CD4-positive, alpha-beta memory T cell (primary cell): ENCODE results near the gene C21orf91. TPM values are rescaled to one million over a fixed set of nuclear protein-coding genes. Genes with fewer than 3 reads are reported as not detected.

ENCODE experiments used
- CTCF ChIA-PET: fragments of 350-600 bp; sonication (Branson Sonifier 250); formaldehyde crosslinking; loops from one replicate; lab custom pipeline; 2021; ENCODE audit warnings: inconsistent platforms; ENCODE audit not compliant: partially characterized antibody; lab: Charles Lee
- POLR2A ChIA-PET: fragments of 350-600 bp; sonication (Branson Sonifier 250); formaldehyde crosslinking; loops from one replicate; lab custom pipeline; 2021; ENCODE audit not compliant: partially characterized antibody; lab: Charles Lee
- DNase-seq, 5 donors: peaks; one replicate each; pipeline versions ENCODE4 v3.0.0 to v3.0.0-alpha.2; 2020 to 2022; ENCODE audit warnings: mixed read lengths in 1 of 5
- H3K27ac ChIP-seq: one replicate; pipeline ENCODE4 v1.7.0; 2013; ENCODE audit warnings: low read depth, low read length
- H3K27me3 ChIP-seq: 2 replicates; pipeline ENCODE4 v1.7.0; 2013; ENCODE audit warnings: mild to moderate bottlenecking, low read length, moderate library complexity; ENCODE audit not compliant: insufficient read depth
- H3K36me3 ChIP-seq: 2 replicates; pipeline ENCODE4 v1.7.0; 2013; ENCODE audit warnings: mild to moderate bottlenecking, low read length, moderate library complexity; ENCODE audit not compliant: insufficient read depth
- H3K4me1 ChIP-seq: 2 replicates; pipeline ENCODE4 v1.7.0; 2013; ENCODE audit warnings: mild to moderate bottlenecking, low read length, moderate library complexity; ENCODE audit not compliant: insufficient read depth
- H3K4me3 ChIP-seq, 2 donors: one replicate each; pipeline ENCODE4 v1.7.0; 2013; ENCODE audit warnings: low read length in 2 of 2, mild to moderate bottlenecking in 1 of 2
- H3K9me3 ChIP-seq, 2 donors: one replicate each; pipeline ENCODE4 v1.7.0; 2013; ENCODE audit warnings: low read length in 2 of 2, control low read depth in 1 of 2; ENCODE audit not compliant: control insufficient read depth in 1 of 2
- H3K27ac Mint-ChIP-seq, 7 donors: one replicate each; pipeline ENCODE4 v1.8.0; 2020 to 2021; ENCODE audit warnings: mixed read lengths in 7 of 7, mild to moderate bottlenecking in 6 of 7, inconsistent platforms in 3 of 7, moderate library complexity in 3 of 7
- H3K27me3 Mint-ChIP-seq, 2 donors: one replicate each; pipeline ENCODE4 v1.8.0; 2020 to 2021; ENCODE audit warnings: mixed read lengths in 2 of 2
- H3K36me3 Mint-ChIP-seq, 2 donors: one replicate each; pipeline ENCODE4 v1.8.0; 2020 to 2021; ENCODE audit warnings: mixed read lengths in 2 of 2, inconsistent platforms in 1 of 2, mild to moderate bottlenecking in 1 of 2
- H3K4me1 Mint-ChIP-seq, 4 donors: one replicate each; pipeline ENCODE4 v1.8.0; 2020 to 2021; ENCODE audit warnings: mixed read lengths in 4 of 4, mild to moderate bottlenecking in 1 of 4
- H3K4me3 Mint-ChIP-seq, 8 donors: one replicate each; pipeline ENCODE4 v1.8.0; 2020 to 2021; ENCODE audit warnings: mixed read lengths in 8 of 8, mild to moderate bottlenecking in 7 of 8, moderate library complexity in 6 of 8, inconsistent platforms in 3 of 8
- H3K9me3 Mint-ChIP-seq, 8 donors: one replicate each; pipeline ENCODE4 v1.8.0; 2020 to 2021; ENCODE audit warnings: mixed read lengths in 8 of 8, mild to moderate bottlenecking in 5 of 8, inconsistent platforms in 3 of 8, moderate library complexity in 1 of 8
- intact Hi-C: fragments of 100-400 bp; cut with micrococcal nuclease; formaldehyde crosslinking; loops from one replicate; pipeline ENCODE4 v1.15.1; 2023
- polyA plus RNA-seq, 2 donors: library from polyadenylated mRNA; unstranded; fragments of 300-500 nt; fragmentation: Illumina TruSeq; gene quantifications; one replicate each; pipeline ENCODE4 v1.2.3, GENCODE V29; 2021
- total RNA-seq, 2 experiments: library from RNA; stranded (reverse); gene quantifications; one replicate each; pipeline ENCODE4 v1.2.3, GENCODE V29; 2021

Gene C21orf91
- total and polyA plus RNA-seq, 4 experiments from 2014 or later: 38.5 to 80.5 (median 63.3) TPM

- Mint-ChIP-seq H3K36me3 (peaks cover 15 to 30% of the 10 kb centered on the region in 2 donors), H3K27me3 (no peaks in the 10 kb centered on the region), H3K4me1 (peaks cover 27 to 47% (median 37%) of the 10 kb centered on the region in 4 donors), H3K4me3 (peak overlapping the region; percentile 84 to 100 (median 98)), H3K9me3 (no peaks in the 10 kb centered on the region), H3K27ac (peak overlapping the region; percentile 97 to 100 (median 100))
- Histone ChIP-seq H3K27me3 (no peaks in the 10 kb centered on the region), H3K4me1 (peaks cover 42% of the 10 kb centered on the region), H3K9me3 (no peaks in the 10 kb centered on the region), H3K36me3 (no peaks in the 10 kb centered on the region), H3K4me3 (peak overlapping the region; percentile 4 to 70), H3K27ac (peak overlapping the region; percentile 96)
- ChIA-PET POLR2A (interaction anchor here (0.6 to 5.7 kb wide), 15 partner anchors 10 to 208 kb away, joined by 3 to 124 read pairs (median 29); no protein-coding TSS in a partner anchor), CTCF (interaction anchor here (1.4 to 2.9 kb wide), 5 partner anchors 15 to 141 kb away, joined by 5 to 27 read pairs (median 17); no protein-coding TSS in a partner anchor)
- intact Hi-C loops: loop anchor here (1.0 to 10.0 kb wide), 7 partner anchors 40 to 305 kb away; partner anchors contain the start of gene CXADR
- no peak for DNase-seq
Observed at GRCh38 chr21:17819877-17820229, 697 bp upstream of the C21orf91 start.

- POLR2A ChIA-PET: interaction anchor here (0.6 to 5.7 kb wide), 17 partner anchors 9 to 207 kb away, joined by 3 to 124 read pairs (median 17); no protein-coding TSS in a partner anchor
Observed at GRCh38 chr21:17818186-17819113, 706 bp downstream of the C21orf91 start.

GRCh38 chr21:17813353-17813752 lies 5.8 kb downstream of the C21orf91 start:
- H3K9me3 ChIP-seq: peaks cover 0 to 5% of the 10 kb centered on the region in 2 donors
- no peak for DNase-seq
- H3K27ac ChIP-seq: no peak overlapping the region
- H3K36me3 ChIP-seq: peaks cover 31% of the 10 kb centered on the region
- H3K27ac Mint-ChIP-seq: peak overlapping the region; percentile 3 to 82 (median 80)
- H3K4me1 Mint-ChIP-seq: peaks cover 38 to 73% (median 57%) of the 10 kb centered on the region in 4 donors
- peaks cover 72% of the 10 kb centered on the region for H3K4me1 ChIP-seq
- H3K4me3 Mint-ChIP-seq: peak overlapping the region in 5 of 8 donors; percentile 20 to 70 (median 55)
- H3K36me3 Mint-ChIP-seq: peaks cover 63 to 78% of the 10 kb centered on the region in 2 donors
- H3K9me3 Mint-ChIP-seq: peaks cover 0 to 12% (median 9%) of the 10 kb centered on the region in 8 donors
- no peaks in the 10 kb centered on the region for H3K27me3 ChIP-seq
- CTCF ChIA-PET: interaction anchor here (1.0 to 1.6 kb wide), 7 partner anchors 8 to 134 kb away, joined by 3 to 6 read pairs (median 5); no protein-coding TSS in a partner anchor
- H3K27me3 Mint-ChIP-seq: no peaks in the 10 kb centered on the region
- H3K4me3 ChIP-seq: no peak overlapping the region
- POLR2A ChIA-PET: interaction anchor here (0.6 to 4.9 kb wide), 5 partner anchors 18 to 36 kb away, joined by 4 to 36 read pairs (median 4); no protein-coding TSS in a partner anchor
- intact Hi-C loops: loop anchor here (10.0 kb wide), 1 partner anchor 299 kb away; the partner anchor contains the start of gene CXADR

More at GRCh38 chr21:17818186-17819113, 706 bp downstream of the C21orf91 start:
- Histone ChIP-seq H3K4me3 (peak overlapping the region; percentile 70 to 92), H3K4me1 (peaks cover 56% of the 10 kb centered on the region), H3K27ac (peak overlapping the region; percentile 96), H3K9me3 (no peaks in the 10 kb centered on the region), H3K27me3 (no peaks in the 10 kb centered on the region), H3K36me3 (no peaks in the 10 kb centered on the region)
- no peaks in the 10 kb centered on the region for H3K27me3 Mint-ChIP-seq
- H3K9me3 Mint-ChIP-seq: no peaks in the 10 kb centered on the region
- H3K27ac Mint-ChIP-seq: peak overlapping the region; percentile 90 to 97 (median 96)
- peaks cover 16 to 44% of the 10 kb centered on the region in 2 donors for H3K36me3 Mint-ChIP-seq
- H3K4me3 Mint-ChIP-seq: peak overlapping the region; percentile 88 to 97 (median 94)
- intact Hi-C loops: loop anchor here (1.0 to 10.0 kb wide), 7 partner anchors 14 to 304 kb away; partner anchors contain the start of gene CXADR
- CTCF ChIA-PET: interaction anchor here (0.7 to 2.9 kb wide), 21 partner anchors 9 to 140 kb away, joined by 3 to 27 read pairs (median 5); no protein-coding TSS in a partner anchor
- DNase-seq: peak; percentile 49 to 55 (median 54)
- H3K4me1 Mint-ChIP-seq: peaks cover 37 to 61% (median 49%) of the 10 kb centered on the region in 4 donors

- peaks cover 43% of the 10 kb centered on the region for H3K4me1 ChIP-seq
- Mint-ChIP-seq H3K27me3 (no peaks in the 10 kb centered on the region), H3K4me1 (peaks cover 32 to 67% (median 48%) of the 10 kb centered on the region in 4 donors), H3K9me3 (peaks cover 0 to 25% (median 20%) of the 10 kb centered on the region in 8 donors), H3K27ac (peak overlapping the region; percentile 37 to 84 (median 57)), H3K36me3 (peaks cover 78 to 79% of the 10 kb centered on the region in 2 donors), H3K4me3 (peak overlapping the region in 2 of 8 donors; percentile 25 to 50)
- POLR2A ChIA-PET: interaction anchor here (1.1 to 1.7 kb wide), 2 partner anchors 8 to 13 kb away, joined by 3 to 5 read pairs; partner anchors contain the start of gene C21orf91
- peak overlapping the region; percentile 20 for H3K27ac ChIP-seq
- H3K9me3 ChIP-seq: peaks cover 0 to 14% of the 10 kb centered on the region in 2 donors
- intact Hi-C loops: no loop called here
- H3K36me3 ChIP-seq: peaks cover 22% of the 10 kb centered on the region
- H3K4me3 ChIP-seq: no peak overlapping the region
- CTCF ChIA-PET: interaction anchor here (1.2 kb wide), 1 partner anchor 12 kb away, joined by 4 read pairs; no protein-coding TSS in a partner anchor
- no peaks in the 10 kb centered on the region for H3K27me3 ChIP-seq
- no peak for DNase-seq
Observed at GRCh38 chr21:17805966-17806365, 13.2 kb downstream of the C21orf91 start.

GRCh38 chr21:17803536-17803935 lies 15.6 kb downstream of the C21orf91 start:
- H3K4me1 ChIP-seq: peaks cover 59% of the 10 kb centered on the region
- H3K4me3 Mint-ChIP-seq: peak overlapping the region in 1 of 8 donors; percentile 26
- peaks cover 0 to 10% of the 10 kb centered on the region in 2 donors for H3K9me3 ChIP-seq
- no peak overlapping the region for H3K27ac ChIP-seq
- ChIA-PET POLR2A (no interaction called here), CTCF (no interaction called here)
- H3K9me3 Mint-ChIP-seq: peaks cover 0 to 16% (median 13%) of the 10 kb centered on the region in 8 donors
- peak overlapping the region in 6 of 7 donors; percentile 14 to 82 (median 55) for H3K27ac Mint-ChIP-seq
- peaks cover 5% of the 10 kb centered on the region for H3K36me3 ChIP-seq
- H3K27me3 Mint-ChIP-seq: no peaks in the 10 kb centered on the region
- no peak overlapping the region for H3K4me3 ChIP-seq
- intact Hi-C loops: no loop called here
- H3K27me3 ChIP-seq: no peaks in the 10 kb centered on the region
- no peak for DNase-seq
- peaks cover 39 to 65% (median 55%) of the 10 kb centered on the region in 4 donors for H3K4me1 Mint-ChIP-seq
- H3K36me3 Mint-ChIP-seq: peaks cover 59 to 65% of the 10 kb centered on the region in 2 donors

- H3K4me1 Mint-ChIP-seq: peaks cover 40 to 65% (median 53%) of the 10 kb centered on the region in 4 donors
- intact Hi-C loops: no loop called here
Observed at GRCh38 chr21:17802572-17802971, 16.6 kb downstream of the C21orf91 start.

More at GRCh38 chr21:17802572-17802971, 16.6 kb downstream of the C21orf91 start:
- peaks cover 0 to 7% (median 4%) of the 10 kb centered on the region in 8 donors for H3K9me3 Mint-ChIP-seq
- no peak overlapping the region for H3K4me3 ChIP-seq
- H3K27me3 Mint-ChIP-seq: no peaks in the 10 kb centered on the region
- peak overlapping the region; percentile 26 to 84 (median 75) for H3K27ac Mint-ChIP-seq
- peak overlapping the region in 2 of 8 donors; percentile 4 to 25 for H3K4me3 Mint-ChIP-seq
- H3K4me1 ChIP-seq: peaks cover 68% of the 10 kb centered on the region
- ChIA-PET POLR2A (interaction anchor here (1.4 kb wide), 1 partner anchor 17 kb away, joined by 4 read pairs; no protein-coding TSS in a partner anchor), CTCF (interaction anchor here (1.0 to 1.1 kb wide), 2 partner anchors 8 to 16 kb away, joined by 4 read pairs; no protein-coding TSS in a partner anchor)
- no peak for DNase-seq
- no peaks in the 10 kb centered on the region for H3K36me3 ChIP-seq
- no peaks in the 10 kb centered on the region for H3K27me3 ChIP-seq
- no peak overlapping the region for H3K27ac ChIP-seq
- H3K9me3 ChIP-seq: peaks cover 0 to under 1% of the 10 kb centered on the region in 2 donors
- peaks cover 49 to 57% of the 10 kb centered on the region in 2 donors for H3K36me3 Mint-ChIP-seq
